GM23338 (cell line): Measurements from ENCODE around the gene GPRIN1. TPM values are rescaled to one million over a fixed set of nuclear protein-coding genes. Genes with fewer than 3 reads are reported as not detected.

ENCODE experiments used
- ATAC-seq: fragments of 200-7000 bp; cut with Tn5 transposase; 3 replicates; pipeline ENCODE4 v1.9.1; 2020
- DNase-seq: peaks from one replicate; pipeline ENCODE4 v3.0.0-alpha.2; 2015; ENCODE audit warnings: low spot score
- H2AFZ ChIP-seq: fragments of 200-600 bp; sonication (generic); 2 replicates; pipeline ENCODE4 v1.8.0; 2016; ENCODE audit warnings: antibody characterized with exemption, mild to moderate bottlenecking, moderate library complexity
- H3F3A ChIP-seq: fragments of 200-600 bp; sonication (generic); replicated peaks from 2 replicates; pipeline ENCODE4 v1.8.0; 2017; ENCODE audit warnings: antibody characterized with exemption, mixed run types, low read depth
- H3K27ac ChIP-seq: fragments of 200-600 bp; sonication (generic); 2 replicates; pipeline ENCODE4 v1.6.1; 2016; ENCODE audit warnings: low read depth
- H3K27me3 ChIP-seq: fragments of 200-600 bp; sonication (generic); 2 replicates; pipeline ENCODE4 v1.8.0; 2016; ENCODE audit warnings: mild to moderate bottlenecking, mixed run types, moderate library complexity; ENCODE audit not compliant: insufficient read depth
- H3K36me3 ChIP-seq: fragments of 200-600 bp; sonication (generic); 2 replicates; pipeline ENCODE4 v1.8.0; 2016; ENCODE audit warnings: mild to moderate bottlenecking; ENCODE audit not compliant: insufficient read depth
- H3K4me1 ChIP-seq: fragments of 200-600 bp; sonication (generic); 2 replicates; pipeline ENCODE4 v1.8.0; 2016; ENCODE audit warnings: mild to moderate bottlenecking, moderate library complexity; ENCODE audit not compliant: insufficient read depth
- H3K4me2 ChIP-seq: fragments of 200-600 bp; sonication (generic); 2 replicates; pipeline ENCODE4 v1.7.1; 2017; ENCODE audit warnings: mixed run types
- H3K4me3 ChIP-seq: fragments of 200-600 bp; sonication (generic); 2 replicates; pipeline ENCODE4 v1.6.1; 2016; ENCODE audit warnings: mixed run types
- H3K79me2 ChIP-seq: fragments of 200-600 bp; sonication (generic); replicated peaks from 2 replicates; pipeline ENCODE4 v1.8.0; 2017; ENCODE audit warnings: mild to moderate bottlenecking; ENCODE audit not compliant: insufficient read depth
- H3K9me2 ChIP-seq: fragments of 200-600 bp; sonication (generic); 2 replicates; pipeline ENCODE4 v1.8.0; 2017; ENCODE audit not compliant: insufficient read depth
- H4K20me1 ChIP-seq: fragments of 200-600 bp; sonication (generic); replicated peaks from 2 replicates; pipeline ENCODE4 v1.8.0; 2017; ENCODE audit warnings: mild to moderate bottlenecking; ENCODE audit not compliant: insufficient read depth
- H3K27ac Mint-ChIP-seq: 2 replicates; pipeline ENCODE4 v1.8.0; 2020; ENCODE audit warnings: inconsistent platforms, mild to moderate bottlenecking, moderate library complexity, mixed read lengths
- H3K27me3 Mint-ChIP-seq: 3 replicates; pipeline ENCODE4 v1.8.0; 2022; ENCODE audit warnings: low read depth, mild to moderate bottlenecking, moderate library complexity, mixed read lengths, inconsistent platforms; ENCODE audit not compliant: insufficient read depth, poor library complexity
- H3K36me3 Mint-ChIP-seq: 3 replicates; pipeline ENCODE4 v1.8.0; 2021; ENCODE audit warnings: low read depth, mild to moderate bottlenecking, inconsistent platforms, moderate library complexity, mixed read lengths
- H3K4me1 Mint-ChIP-seq: 3 replicates; pipeline ENCODE4 v1.8.0; 2020; ENCODE audit warnings: mild to moderate bottlenecking, inconsistent platforms, mixed read lengths
- H3K4me3 Mint-ChIP-seq: 3 replicates; pipeline ENCODE4 v1.8.0; 2021; ENCODE audit warnings: moderate library complexity, mild to moderate bottlenecking, inconsistent platforms, mixed read lengths
- H3K9me3 Mint-ChIP-seq: 3 replicates; pipeline ENCODE4 v1.8.0; 2020; ENCODE audit warnings: moderate library complexity, mild to moderate bottlenecking, inconsistent platforms, mixed read lengths
- CTCF ChIP-seq, 2 experiments: fragments of 200-600 bp in 1 of 2; sonication (generic) in 1 of 2; conservative IDR thresholded peaks; 2 replicates each; pipeline versions ENCODE4 v1.5.1 to v1.6.1; 2016 to 2017; ENCODE audit warnings: antibody characterized with exemption in 2 of 2, low read depth in 2 of 2, mild to moderate bottlenecking in 2 of 2, moderate library complexity in 1 of 2
- ETS1 ChIP-seq: IDR thresholded peaks from 2 replicates; pipeline ENCODE4 v1.6.1; 2016; ENCODE audit warnings: antibody characterized with exemption
- POLR2AphosphoS5 ChIP-seq: IDR thresholded peaks from 2 replicates; pipeline ENCODE4 v1.6.1; 2016; ENCODE audit warnings: antibody characterized with exemption, low read depth
- ZNF462 ChIP-seq: fragments of 250-450 bp; sonication (Bioruptor Pico); IDR thresholded peaks from 2 replicates; pipeline ENCODE4 v1.5.0; 2020; ENCODE audit warnings: mild to moderate bottlenecking, moderate library complexity
- polyA plus RNA-seq: library from polyadenylated mRNA; unstranded; fragments of >200 nt; fragmentation: Nextera tagmentation; extraction: Ambion mirVana; gene quantifications from 2 replicates; pipeline ENCODE4 v1.2.1, GENCODE V29; 2016
- total RNA-seq: library from RNA; depleted of rRNA; stranded (reverse); fragments of >200 nt; shearing (Covaris generic); gene quantifications from 2 replicates; pipeline ENCODE4 v1.2.3, GENCODE V29; 2014

GPRIN1 gene
- total and polyA plus RNA-seq, 2 experiments from 2014 or later, result 3.8 to 14.6 TPM

GRCh38 chr5:176606875-176607274 is 3.1 kb downstream of the GPRIN1 start (continued):
- TF ChIP-seq ZNF462 (CRISPR knock-in tag) (no peak), POLR2AphosphoS5 (no peak)

GRCh38 chr5:176606032-176606431 is 3.9 kb downstream of the GPRIN1 start:
- 0 out of 2 replicates have a peak, but pooled peaks cover 10% of the 10 kb centered on the region for H3F3A ChIP-seq
- Mint-ChIP-seq H3K27ac (no peak overlapping the region), H3K36me3 (no peaks in the 10 kb centered on the region), H3K4me1 (peaks cover 21% of the 10 kb centered on the region), H3K4me3 (no peak overlapping the region), H3K27me3 (peaks cover 20% of the 10 kb centered on the region), H3K9me3 (no peaks in the 10 kb centered on the region; the same call in 2 of the 3 replicates)
- peaks cover 16% of the 10 kb centered on the region for H3K4me1 ChIP-seq
- DNase-seq (no peak), ATAC-seq (no peak)
- peaks cover 24% of the 10 kb centered on the region; the same call in 1 of the 2 replicates for H4K20me1 ChIP-seq
- H3K9me2 ChIP-seq, result no peaks in the 10 kb centered on the region
- peaks cover 5% of the 10 kb centered on the region for H3K27me3 ChIP-seq
- H3K36me3 ChIP-seq, result no peaks in the 10 kb centered on the region
- no peaks in the 10 kb centered on the region for H3K79me2 ChIP-seq
- no peak overlapping the region for H3K4me2 ChIP-seq
- no peak overlapping the region for H3K4me3 ChIP-seq
- TF ChIP-seq CTCF (conservative IDR thresholded peaks at IDR 0.05; ENCODE audit: low read depth in 2 of 2), result no peak
- no peak for TF ChIP-seq ETS1
- H3K27ac ChIP-seq, result no peak overlapping the region
- H2AFZ ChIP-seq, result no peak overlapping the region
